Urinary bladder (tissue), 4 donors: ENCODE results near the gene FLNB. TPM values are rescaled to one million over a fixed set of nuclear protein-coding genes. Genes with fewer than 3 reads are reported as not detected.

Source experiments
- DNase-seq: peaks from one replicate; pipeline ENCODE4 v3.0.0-alpha.2; 2015; ENCODE audit errors: extremely low spot score
- H3K27ac ChIP-seq: one replicate; pipeline ENCODE4 v1.5.1; 2013; ENCODE audit warnings: low read depth, mild to moderate bottlenecking, moderate library complexity
- H3K36me3 ChIP-seq: one replicate; pipeline ENCODE4 v1.6.1; 2013; ENCODE audit warnings: mild to moderate bottlenecking, moderate library complexity; ENCODE audit not compliant: insufficient read depth
- H3K4me1 ChIP-seq: one replicate; pipeline ENCODE4 v1.6.1; 2013; ENCODE audit warnings: mild to moderate bottlenecking, moderate library complexity; ENCODE audit not compliant: insufficient read depth
- H3K4me3 ChIP-seq: one replicate; pipeline ENCODE4 v1.5.1; 2013; ENCODE audit warnings: low read depth, low read length
- WGBS: extraction: QIAGEN DNeasy Blood & Tissue Kit; methylation state at CpG from one replicate; pipeline ENCODE4 v1.1.7; 2013; 5-methylcytosine and 5-hydroxymethylcytosine counted together
- polyA plus RNA-seq: library from polyadenylated mRNA; stranded (reverse); fragments of 200-250 nt; gene quantifications from one replicate; pipeline ENCODE4 v1.2.3, GENCODE V29; 2013
- total RNA-seq: library from RNA; depleted of rRNA; stranded (reverse); fragments of >200 nt; gene quantifications from one replicate; pipeline ENCODE4 v1.2.3, GENCODE V29; 2014
- donor health status: healthy with polysubstance abuse.
- donor health status: healthy.

The FLNB gene
- total and polyA plus RNA-seq, 2 donors: 98.3 to 155 TPM

DNA sequence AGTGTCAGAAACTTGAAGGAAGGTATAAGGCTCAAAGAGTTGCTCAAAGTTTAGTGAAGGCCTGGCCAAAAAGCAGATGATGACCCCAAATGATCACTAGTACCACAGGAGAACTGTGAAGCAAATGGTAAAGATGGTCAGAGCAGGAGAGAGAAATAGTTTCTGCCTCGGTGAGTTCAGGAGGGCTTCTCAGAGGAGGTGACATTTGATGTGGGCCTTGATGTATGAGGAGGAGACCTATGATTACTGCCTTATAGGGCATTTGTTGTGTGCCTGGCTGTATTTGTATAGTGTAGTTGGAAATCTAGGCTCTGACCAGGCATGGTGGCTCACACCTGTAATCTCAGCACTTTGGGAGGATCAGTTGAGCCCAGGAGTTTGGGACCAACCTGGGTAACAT, 152.2 kb downstream of the FLNB start:
- no peak for DNase-seq
- H3K27ac ChIP-seq: no peak overlapping the region
- no peaks in the 10 kb centered on the region for H3K4me1 ChIP-seq
- 96% methylated on average over 1 of the region's 1 CpG for WGBS
- H3K36me3 ChIP-seq: peaks cover 2% of the 10 kb centered on the region
- H3K4me3 ChIP-seq: no peak overlapping the region

DNA sequence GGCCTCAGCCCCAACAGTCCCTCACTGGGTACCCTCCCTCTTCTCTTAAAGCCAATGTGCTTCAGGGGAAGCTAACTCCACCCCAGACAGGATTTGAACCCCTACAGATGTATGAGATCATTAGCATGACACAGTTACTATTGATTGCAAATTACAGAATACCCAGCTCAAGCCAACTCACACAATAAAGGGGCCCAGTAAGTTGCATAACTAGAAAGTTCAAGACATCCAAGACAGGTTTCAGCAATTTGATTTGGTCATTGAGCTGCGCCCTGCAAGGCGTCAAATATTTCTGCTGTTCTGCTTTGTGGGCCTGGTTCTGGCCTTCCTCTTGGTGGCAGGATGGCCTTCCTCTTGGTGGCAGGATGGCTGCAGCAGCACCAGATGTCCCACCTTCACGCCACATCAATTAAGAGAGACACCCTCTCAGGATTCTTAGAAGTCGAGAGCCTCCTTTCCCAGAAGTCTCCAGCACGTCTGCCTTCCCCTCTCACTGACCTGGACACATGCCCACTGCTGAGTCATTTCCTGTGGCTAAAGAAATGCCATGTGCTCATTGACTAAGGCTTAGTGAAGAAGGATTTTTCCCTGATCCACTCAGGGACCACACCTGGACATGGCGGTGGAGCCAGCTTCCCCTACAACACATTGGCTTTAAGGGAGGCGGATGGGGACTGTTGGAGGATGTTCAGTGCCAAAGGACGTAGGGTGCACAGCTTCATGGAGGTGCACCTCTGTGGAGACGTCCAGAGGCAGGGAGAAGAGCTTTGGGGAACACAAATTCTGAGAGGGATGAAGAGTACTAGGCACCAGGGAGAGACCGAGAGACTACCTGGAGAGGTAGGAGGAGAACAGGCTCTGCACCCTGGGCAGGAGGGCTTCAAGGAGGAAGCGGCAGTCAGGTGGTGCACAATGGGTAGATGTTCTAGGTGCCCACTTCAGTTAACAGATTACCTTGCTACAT, 153.5 kb downstream of the FLNB start:
- H3K4me1 ChIP-seq: no peaks in the 10 kb centered on the region
- 63% methylated on average over 11 of the region's 11 CpGs for WGBS
- DNase-seq: no peak
- H3K36me3 ChIP-seq: no peaks in the 10 kb centered on the region
- no peak overlapping the region for H3K4me3 ChIP-seq
- H3K27ac ChIP-seq: no peak overlapping the region

DNA sequence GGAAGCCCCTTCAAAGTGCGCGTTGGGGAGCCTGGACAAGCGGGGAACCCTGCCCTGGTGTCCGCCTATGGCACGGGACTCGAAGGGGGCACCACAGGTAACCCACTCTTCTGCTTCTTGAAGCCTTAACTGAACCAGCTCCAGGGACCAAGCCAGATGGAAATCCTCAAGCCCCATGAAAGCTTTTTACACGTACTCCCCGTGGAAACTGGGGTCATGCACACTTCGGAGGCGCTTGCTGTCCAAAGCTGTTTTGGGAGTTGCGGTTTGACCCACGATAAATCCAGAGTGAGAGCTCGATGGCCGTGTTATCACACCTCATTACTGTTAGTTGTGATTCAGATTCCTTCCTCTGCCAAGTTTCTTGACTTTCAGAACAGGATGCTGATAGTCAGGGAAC, 155.0 kb downstream of the FLNB start:
- 69% methylated on average over 14 of the region's 14 CpGs for WGBS
- DNase-seq: no peak
- Histone ChIP-seq H3K4me1 (no peaks in the 10 kb centered on the region), H3K27ac (no peak overlapping the region), H3K4me3 (no peak overlapping the region), H3K36me3 (no peaks in the 10 kb centered on the region)

DNA sequence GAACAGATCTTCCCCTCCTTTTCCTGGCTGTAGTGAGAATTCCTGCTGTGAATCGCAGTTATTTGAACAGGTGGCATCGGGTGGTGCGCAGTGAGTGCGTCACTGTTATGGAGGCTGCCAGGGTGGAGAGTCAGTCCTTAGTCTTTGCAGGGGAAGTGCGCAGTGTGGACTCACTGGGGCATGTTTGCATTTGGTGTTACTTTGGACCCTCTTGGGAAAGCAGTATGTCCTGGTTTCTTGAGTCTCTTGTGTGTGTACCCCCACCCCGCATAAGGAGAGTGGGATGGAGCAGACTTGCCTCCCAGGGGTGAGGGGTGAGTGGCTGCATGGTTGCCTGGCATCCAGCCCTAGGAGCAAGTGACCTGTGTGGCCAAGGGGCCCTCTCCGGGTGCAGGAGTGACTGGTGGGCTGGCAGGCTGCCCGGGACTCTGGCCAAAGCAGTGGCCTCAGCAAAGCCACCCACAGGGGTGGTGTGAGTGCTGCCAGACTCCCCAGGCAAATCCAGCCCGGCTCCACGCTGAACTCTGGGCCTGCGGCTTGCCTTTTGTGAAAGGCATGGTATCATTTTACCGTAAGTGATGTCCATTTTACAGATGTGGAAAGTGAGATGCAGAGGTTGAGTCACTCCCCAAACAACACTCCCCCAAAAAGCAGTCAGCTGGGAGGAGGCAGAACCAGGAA, 156.1 kb downstream of the FLNB start:
- H3K4me1 ChIP-seq: no peaks in the 10 kb centered on the region
- 53% methylated on average over 12 of the region's 12 CpGs for WGBS
- DNase-seq: no peak

DNA sequence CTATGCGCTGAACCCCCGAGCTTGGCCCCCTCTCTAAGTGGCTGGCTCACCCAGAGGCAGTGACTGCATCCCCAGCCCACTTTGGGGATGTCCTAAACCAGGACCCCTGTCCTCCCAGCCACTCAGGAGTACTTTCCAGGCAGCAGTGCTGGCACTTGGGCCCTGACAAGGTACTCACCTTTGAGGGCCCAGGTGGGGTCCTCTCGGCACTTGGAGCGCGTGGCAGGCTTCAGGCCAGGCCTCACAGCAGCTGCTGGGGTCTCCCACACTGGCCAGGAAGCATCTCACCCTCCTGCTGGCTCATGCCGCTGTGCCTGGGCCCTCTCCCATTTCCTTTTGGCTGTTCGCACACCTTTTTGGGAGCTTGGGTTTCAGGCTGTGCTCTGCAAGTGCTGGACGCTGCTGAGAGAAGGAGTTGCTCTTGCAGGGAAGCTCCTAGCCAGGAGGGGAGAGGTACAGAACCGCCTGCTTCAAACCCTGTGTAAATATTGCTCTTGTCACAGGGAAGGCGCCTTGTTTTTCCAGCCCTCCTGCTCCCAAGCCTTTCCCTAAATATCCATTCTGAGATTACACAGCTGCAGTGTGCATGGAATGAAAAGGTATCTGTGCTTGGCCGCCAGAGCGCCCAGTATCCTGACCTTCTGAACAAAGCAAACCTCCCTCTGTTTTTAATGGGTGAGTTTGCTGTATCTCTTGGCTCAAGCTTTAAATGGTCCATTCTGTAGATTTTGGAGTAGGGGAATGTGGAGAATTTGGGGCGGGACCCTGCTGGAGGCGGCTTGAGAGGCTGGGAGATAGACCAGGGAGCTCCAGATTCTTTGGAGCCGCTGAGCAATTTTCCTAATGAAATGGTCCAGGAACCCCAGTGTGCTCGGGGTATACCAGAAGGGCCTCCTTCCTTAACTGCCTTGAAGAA, 156.9 kb downstream of the FLNB start:
- WGBS: 50% methylated on average over 16 of the region's 16 CpGs
- DNase-seq: peak; percentile 60
- Histone ChIP-seq H3K4me3 (no peak overlapping the region), H3K4me1 (no peaks in the 10 kb centered on the region), H3K27ac (no peak overlapping the region), H3K36me3 (peaks cover 2% of the 10 kb centered on the region)

More for the DNA sequence above, 156.1 kb downstream of the FLNB start:
- Histone ChIP-seq H3K36me3 (no peaks in the 10 kb centered on the region), H3K27ac (no peak overlapping the region), H3K4me3 (no peak overlapping the region)

DNA sequence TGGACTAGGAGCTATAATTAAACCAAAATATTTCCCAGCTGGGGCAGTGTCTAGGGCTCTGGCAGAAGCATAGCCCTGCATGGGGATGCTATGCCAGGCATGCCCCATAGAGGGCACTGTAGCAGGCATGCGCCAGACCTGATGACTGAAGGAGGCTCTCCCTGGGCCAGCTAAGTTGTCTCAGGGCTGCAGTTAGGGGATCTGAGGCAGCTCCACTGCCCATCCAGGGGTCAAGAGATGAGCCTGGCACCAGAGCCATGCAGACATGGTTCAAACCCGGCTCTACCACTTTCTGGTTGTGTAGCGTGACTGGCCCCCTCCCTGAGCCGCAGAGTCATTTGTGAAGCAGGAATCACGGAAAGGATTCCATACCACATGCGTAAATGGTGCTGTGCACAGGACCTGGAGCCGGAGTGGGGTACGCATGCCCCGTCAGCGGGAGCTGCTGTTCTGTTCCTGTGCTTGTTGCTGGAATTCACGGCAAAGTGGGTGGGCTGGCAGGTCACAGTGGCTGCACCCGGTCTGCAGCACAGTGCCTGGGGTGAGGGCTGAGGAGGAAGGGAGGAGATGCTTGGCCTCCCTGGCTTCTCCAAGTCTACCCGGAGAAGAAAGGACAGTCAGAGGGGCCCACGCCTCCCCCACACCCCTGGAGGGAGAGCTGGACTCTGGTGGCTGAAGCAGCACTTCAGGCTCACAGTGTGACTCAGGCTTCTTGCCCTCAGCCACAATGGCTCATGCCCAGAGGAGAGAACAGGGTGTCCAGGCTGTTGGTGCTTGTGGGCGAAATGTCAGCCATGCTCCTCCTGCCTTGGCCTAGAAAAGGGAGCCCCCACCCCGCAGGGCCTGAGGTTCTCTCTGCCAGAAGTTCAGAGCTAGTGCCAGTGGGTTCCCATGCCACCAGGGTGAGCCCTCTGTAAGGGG, 159.5 kb downstream of the FLNB start:
- DNase-seq: no peak
- Histone ChIP-seq H3K27ac (no peak overlapping the region), H3K4me3 (no peak overlapping the region), H3K4me1 (no peaks in the 10 kb centered on the region), H3K36me3 (peaks cover 6% of the 10 kb centered on the region)
- whole genome bisulfite sequencing: 73% methylated on average over 16 of the region's 16 CpGs

DNA sequence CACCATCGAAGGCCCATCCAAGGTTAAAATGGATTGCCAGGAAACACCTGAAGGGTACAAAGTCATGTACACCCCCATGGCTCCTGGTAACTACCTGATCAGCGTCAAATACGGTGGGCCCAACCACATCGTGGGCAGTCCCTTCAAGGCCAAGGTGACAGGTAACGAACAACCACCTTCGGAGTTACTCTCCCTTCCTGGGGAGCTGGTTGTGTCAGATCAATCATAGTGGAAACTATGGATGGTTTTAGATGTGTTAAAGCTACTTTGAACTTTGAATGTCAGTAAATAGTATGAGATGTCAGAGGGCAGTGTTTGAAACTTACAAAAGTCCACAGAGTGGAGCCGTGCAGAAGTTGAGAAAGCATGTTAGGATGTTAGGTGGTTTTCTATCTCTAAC, 160.3 kb downstream of the FLNB start:
- no peak overlapping the region for H3K27ac ChIP-seq

DNA sequence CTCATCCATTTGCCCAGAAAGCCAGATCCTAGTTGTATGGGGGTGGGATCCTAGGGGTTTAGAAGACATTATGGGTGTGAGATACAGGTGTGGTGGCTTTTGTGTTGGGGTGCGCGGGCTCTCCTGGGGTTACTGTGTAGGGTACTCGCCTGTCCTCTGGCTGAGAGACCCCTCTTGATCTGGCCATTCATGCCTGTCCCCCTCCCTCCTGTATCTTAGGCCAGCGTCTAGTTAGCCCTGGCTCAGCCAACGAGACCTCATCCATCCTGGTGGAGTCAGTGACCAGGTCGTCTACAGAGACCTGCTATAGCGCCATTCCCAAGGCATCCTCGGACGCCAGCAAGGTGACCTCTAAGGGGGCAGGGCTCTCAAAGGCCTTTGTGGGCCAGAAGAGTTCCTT, 161.1 kb downstream of the FLNB start:
- peaks cover 6% of the 10 kb centered on the region for H3K36me3 ChIP-seq
- H3K4me3 ChIP-seq: no peak overlapping the region
- H3K27ac ChIP-seq: no peak overlapping the region
- 91% methylated on average over 9 of the region's 9 CpGs for WGBS
- DNase-seq: no peak
- H3K4me1 ChIP-seq: no peaks in the 10 kb centered on the region

More for the DNA sequence above, 160.3 kb downstream of the FLNB start:
- H3K4me1 ChIP-seq: no peaks in the 10 kb centered on the region
- 84% methylated on average over 7 of the region's 7 CpGs for WGBS
- H3K4me3 ChIP-seq: no peak overlapping the region
- DNase-seq: no peak
- peaks cover 6% of the 10 kb centered on the region for H3K36me3 ChIP-seq

DNA sequence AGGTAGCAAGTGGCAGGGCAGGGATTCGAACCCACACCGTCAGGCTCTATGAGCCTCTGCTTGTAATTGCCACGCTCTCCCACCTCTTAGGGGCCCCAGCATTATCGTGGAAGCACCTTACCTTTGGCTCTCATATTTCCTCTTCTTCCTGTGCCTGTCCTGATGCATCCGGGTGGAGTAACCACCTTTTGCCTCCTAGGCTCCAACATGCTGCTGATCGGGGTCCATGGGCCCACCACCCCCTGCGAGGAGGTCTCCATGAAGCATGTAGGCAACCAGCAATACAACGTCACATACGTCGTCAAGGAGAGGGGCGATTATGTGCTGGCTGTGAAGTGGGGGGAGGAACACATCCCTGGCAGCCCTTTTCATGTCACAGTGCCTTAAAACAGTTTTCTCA, 162.2 kb downstream of the FLNB start:
- Histone ChIP-seq H3K36me3 (peaks cover 6% of the 10 kb centered on the region), H3K27ac (no peak overlapping the region), H3K4me1 (no peaks in the 10 kb centered on the region), H3K4me3 (no peak overlapping the region)
- DNase-seq: no peak
- WGBS: 82% methylated on average over 11 of the region's 11 CpGs

DNA sequence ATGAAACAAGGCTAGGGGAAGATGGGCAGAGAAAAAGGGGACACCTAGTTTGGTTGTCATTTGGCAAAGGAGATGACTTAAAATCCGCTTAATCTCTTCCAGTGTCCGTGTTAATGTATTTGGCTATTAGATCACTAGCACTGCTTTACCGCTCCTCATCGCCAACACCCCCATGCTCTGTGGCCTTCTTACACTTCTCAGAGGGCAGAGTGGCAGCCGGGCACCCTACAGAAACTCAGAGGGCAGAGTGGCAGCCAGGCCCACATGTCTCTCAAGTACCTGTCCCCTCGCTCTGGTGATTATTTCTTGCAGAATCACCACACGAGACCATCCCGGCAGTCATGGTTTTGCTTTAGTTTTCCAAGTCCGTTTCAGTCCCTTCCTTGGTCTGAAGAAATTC, 162.9 kb downstream of the FLNB start:
- H3K4me3 ChIP-seq: no peak overlapping the region
- H3K4me1 ChIP-seq: no peaks in the 10 kb centered on the region
- H3K27ac ChIP-seq: no peak overlapping the region
- 86% methylated on average over 9 of the region's 9 CpGs for WGBS
- no peak for DNase-seq
- H3K36me3 ChIP-seq: peaks cover 6% of the 10 kb centered on the region

DNA sequence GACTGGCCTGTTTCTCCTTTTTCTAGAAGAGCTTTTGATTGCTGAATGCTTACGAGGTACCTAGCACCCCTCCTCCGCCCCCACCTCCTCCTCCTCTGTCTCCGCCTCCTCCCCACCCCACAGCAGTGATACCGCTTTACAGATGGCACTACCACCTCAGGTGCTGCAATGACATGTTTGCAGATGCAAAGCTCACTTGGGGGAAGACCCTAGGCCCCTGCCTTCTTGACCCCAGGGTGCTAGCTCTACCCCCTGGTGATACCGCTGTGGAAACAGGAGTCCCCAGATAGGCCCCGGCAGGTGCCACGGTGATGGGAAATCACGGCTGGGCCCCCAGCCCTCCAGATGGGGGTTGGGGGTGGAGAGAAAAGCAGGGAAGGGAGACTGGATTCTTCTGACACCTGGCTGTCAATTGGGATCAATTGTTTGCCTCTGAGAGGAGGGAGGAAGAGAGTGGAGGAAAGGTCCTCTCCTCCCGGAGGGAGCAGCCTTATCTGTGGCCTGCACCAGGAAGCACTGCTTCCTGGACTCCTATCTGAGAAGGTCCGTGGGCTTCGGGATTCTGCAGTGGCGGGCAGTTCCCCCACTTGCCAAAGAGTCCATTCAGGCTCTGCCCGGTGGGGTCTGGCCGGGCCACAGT, 164.9 kb downstream of the FLNB start:
- no peak for DNase-seq
- Histone ChIP-seq H3K27ac (no peak overlapping the region), H3K4me1 (no peaks in the 10 kb centered on the region), H3K36me3 (peaks cover 6% of the 10 kb centered on the region), H3K4me3 (no peak overlapping the region)
- WGBS: 68% methylated on average over 14 of the region's 14 CpGs

DNA sequence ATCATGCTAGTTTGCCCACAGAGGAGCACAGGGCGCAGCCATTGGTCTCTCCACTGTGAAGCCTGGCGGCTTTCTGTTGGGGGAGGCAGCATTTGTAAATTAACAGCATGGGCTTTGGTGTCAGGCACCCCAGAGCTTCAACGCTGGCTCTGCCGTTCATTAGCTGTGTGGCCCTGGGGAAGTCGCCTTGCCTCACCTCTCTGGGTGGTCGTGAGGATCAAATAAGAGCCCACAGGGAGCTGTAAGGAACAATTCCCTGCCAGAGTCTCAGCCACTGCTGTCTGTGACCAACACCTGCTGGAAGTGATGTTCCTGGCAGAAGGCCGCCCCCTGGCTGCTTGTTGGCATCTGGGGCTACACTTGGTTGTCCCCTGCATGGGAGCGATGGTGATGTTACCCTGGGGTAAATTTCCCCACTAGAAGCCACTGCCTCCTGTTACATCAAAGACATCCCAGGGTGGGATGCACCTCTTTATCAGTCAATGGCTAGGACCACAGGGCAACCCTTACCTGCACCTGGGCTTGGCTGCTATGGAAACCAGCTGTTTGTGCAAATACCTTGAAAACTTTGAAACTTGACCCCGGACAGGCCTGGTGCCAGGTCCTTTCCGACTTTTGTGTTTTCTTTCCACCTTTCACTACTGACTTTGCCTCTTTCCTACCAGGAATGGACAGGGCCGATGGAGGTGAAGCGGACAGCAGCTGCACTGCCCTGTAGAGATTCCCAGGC, 165.6 kb downstream of the FLNB start:
- no peak overlapping the region for H3K4me3 ChIP-seq
- WGBS: 65% methylated on average over 12 of the region's 12 CpGs
- H3K4me1 ChIP-seq: no peaks in the 10 kb centered on the region
- peaks cover 6% of the 10 kb centered on the region for H3K36me3 ChIP-seq
- no peak overlapping the region for H3K27ac ChIP-seq
- no peak for DNase-seq
